Measurements from ENCODE around the gene ARL16.

ARL16 gene

GRCh38 chr17:81655378-81656117, 28.0 kb downstream of the ARL16 start:
- TF ChIP-seq TARDBP (IDR thresholded peaks at IDR 0.05) (no peak), FOXA1 (IDR thresholded peaks at IDR 0.05) (no peak), ZNF384 (IDR thresholded peaks at IDR 0.05) (no peak), HDGF (IDR thresholded peaks at IDR 0.05; ENCODE audit: borderline replicate concordance) (no peak), LEF1 (IDR thresholded peaks at IDR 0.05; ENCODE audit: borderline replicate concordance) (no peak), NFRKB (IDR thresholded peaks at IDR 0.05) (no peak), FOXK2 (IDR thresholded peaks at IDR 0.05) (no peak), PKNOX1 (IDR thresholded peaks at IDR 0.05) (no peak), SP1 (IDR thresholded peaks at IDR 0.05) (no peak), ARNT (IDR thresholded peaks at IDR 0.05) (no peak), ELF4 (IDR thresholded peaks at IDR 0.05) (no peak), SUZ12 (IDR thresholded peaks at IDR 0.05) (no peak), CTBP1 (IDR thresholded peaks at IDR 0.05; ENCODE audit: borderline replicate concordance) (no peak), BHLHE40 (IDR thresholded peaks at IDR 0.05; ENCODE audit: borderline replicate concordance) (no peak), FOXM1 (IDR thresholded peaks at IDR 0.05; ENCODE audit: borderline replicate concordance) (no peak)
- no peak for DNase-seq (ENCODE audit: extremely low spot score)
- CTCF ChIA-PET, result interaction anchor here (0.5 kb wide), 1 partner anchor 79 kb away, joined by 4 read pairs; no protein-coding TSS in a partner anchor
- POLR2A ChIA-PET, result interaction anchor here (0.6 to 3.5 kb wide), 5 partner anchors 8 to 66 kb away, joined by 3 to 29 read pairs (median 5); partner anchors contain the start of genes ARL16, CCDC137, HGS and OXLD1

DNA sequence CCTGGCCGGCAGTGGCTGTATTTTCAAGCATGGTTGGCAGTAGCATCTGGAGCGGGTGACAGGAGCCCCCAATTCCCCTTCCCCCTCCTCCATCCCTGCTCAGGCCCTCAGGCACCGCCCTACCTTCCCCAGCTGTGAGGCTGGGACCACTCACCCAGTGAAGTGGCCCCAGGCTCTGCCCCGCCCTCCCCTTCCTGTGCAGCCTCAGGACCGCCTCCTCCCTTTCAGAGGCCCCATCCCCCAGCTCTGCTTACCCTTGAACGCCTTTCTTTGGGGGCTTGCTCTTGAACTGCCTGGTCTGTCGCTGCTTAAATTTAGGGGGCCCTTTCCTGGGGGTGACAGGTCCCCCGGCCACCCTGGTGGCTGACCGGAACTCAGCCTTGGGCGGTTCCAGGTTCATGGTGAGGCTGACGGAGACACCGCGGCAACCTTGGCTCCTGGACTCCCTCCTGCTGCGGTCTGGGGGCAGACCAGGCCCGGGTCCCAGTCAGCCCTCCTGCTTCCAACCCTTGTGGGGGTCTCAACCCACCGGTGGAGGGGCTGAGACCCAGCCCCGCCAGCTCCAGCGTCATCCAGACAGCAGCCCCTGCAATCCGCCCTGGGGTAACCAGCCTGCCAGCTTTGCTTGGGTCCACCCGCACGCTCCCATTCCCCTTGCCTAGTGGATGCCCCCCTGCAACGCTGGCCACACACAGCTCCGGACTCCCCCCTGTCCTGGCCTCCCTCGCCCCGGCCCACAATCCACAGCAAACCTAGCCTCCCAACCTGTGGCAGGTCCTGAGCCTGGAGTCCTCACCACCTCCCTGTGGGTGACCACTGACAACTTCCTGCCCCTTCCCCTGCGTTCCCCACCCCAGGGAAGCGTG, 30.5 kb downstream of the ARL16 start:
- POLR2A ChIA-PET, result interaction anchor here (0.9 to 1.5 kb wide), 3 partner anchors 11 to 13 kb away, joined by 3 to 5 read pairs (median 3); partner anchors contain the start of genes CCDC137 and OXLD1
- no peak for TF ChIP-seq FOXK2 (IDR thresholded peaks at IDR 0.05)
- TF ChIP-seq CTBP1 (IDR thresholded peaks at IDR 0.05; ENCODE audit: borderline replicate concordance), result no peak
- no peak for TF ChIP-seq HDGF (IDR thresholded peaks at IDR 0.05; ENCODE audit: borderline replicate concordance)
- CTCF ChIA-PET, result no interaction called here
- DNase-seq (ENCODE audit: extremely low spot score), result no peak

GRCh38 chr17:81651692-81652091, 31.9 kb downstream of the ARL16 start:
- ChIA-PET POLR2A (no interaction called here), CTCF (no interaction called here)
- no peak for DNase-seq (ENCODE audit: extremely low spot score)
- TF ChIP-seq TARDBP (IDR thresholded peaks at IDR 0.05), result no peak

- ChIA-PET POLR2A (interaction anchor here (1.3 kb wide), 1 partner anchor 52 kb away, joined by 5 read pairs; the partner anchor contains the start of gene MRPL12), CTCF (interaction anchor here (0.6 to 1.1 kb wide), 2 partner anchors 50 to 553 kb away, joined by 3 to 4 read pairs; no protein-coding TSS in a partner anchor)
- no peak for TF ChIP-seq SP1 (IDR thresholded peaks at IDR 0.05)
- DNase-seq (ENCODE audit: extremely low spot score), result no peak
Measured at GRCh38 chr17:81650951-81651350, 32.6 kb downstream of the ARL16 start.

GRCh38 chr17:81648707-81649085, 34.9 kb downstream of the ARL16 start:
- TF ChIP-seq ARNT (IDR thresholded peaks at IDR 0.05) (no peak), FOXK2 (IDR thresholded peaks at IDR 0.05) (no peak), FOXM1 (IDR thresholded peaks at IDR 0.05; ENCODE audit: borderline replicate concordance) (no peak), BHLHE40 (IDR thresholded peaks at IDR 0.05; ENCODE audit: borderline replicate concordance) (no peak), HDGF (IDR thresholded peaks at IDR 0.05; ENCODE audit: borderline replicate concordance) (no peak), SUZ12 (IDR thresholded peaks at IDR 0.05) (no peak), ZNF384 (IDR thresholded peaks at IDR 0.05) (no peak), L3MBTL2 (conservative IDR thresholded peaks at IDR 0.05) (no peak), TARDBP (IDR thresholded peaks at IDR 0.05) (no peak), ELF4 (IDR thresholded peaks at IDR 0.05) (no peak), SP1 (IDR thresholded peaks at IDR 0.05) (no peak), PKNOX1 (IDR thresholded peaks at IDR 0.05) (no peak), CTBP1 (IDR thresholded peaks at IDR 0.05; ENCODE audit: borderline replicate concordance) (no peak), FOXA1 (IDR thresholded peaks at IDR 0.05) (no peak), NFRKB (IDR thresholded peaks at IDR 0.05) (no peak)
- POLR2A ChIA-PET, result interaction anchor here (1.1 kb wide), 1 partner anchor 19 kb away, joined by 3 read pairs; no protein-coding TSS in a partner anchor
- CTCF ChIA-PET, result no interaction called here
- no peak for DNase-seq (ENCODE audit: extremely low spot score)

DNA sequence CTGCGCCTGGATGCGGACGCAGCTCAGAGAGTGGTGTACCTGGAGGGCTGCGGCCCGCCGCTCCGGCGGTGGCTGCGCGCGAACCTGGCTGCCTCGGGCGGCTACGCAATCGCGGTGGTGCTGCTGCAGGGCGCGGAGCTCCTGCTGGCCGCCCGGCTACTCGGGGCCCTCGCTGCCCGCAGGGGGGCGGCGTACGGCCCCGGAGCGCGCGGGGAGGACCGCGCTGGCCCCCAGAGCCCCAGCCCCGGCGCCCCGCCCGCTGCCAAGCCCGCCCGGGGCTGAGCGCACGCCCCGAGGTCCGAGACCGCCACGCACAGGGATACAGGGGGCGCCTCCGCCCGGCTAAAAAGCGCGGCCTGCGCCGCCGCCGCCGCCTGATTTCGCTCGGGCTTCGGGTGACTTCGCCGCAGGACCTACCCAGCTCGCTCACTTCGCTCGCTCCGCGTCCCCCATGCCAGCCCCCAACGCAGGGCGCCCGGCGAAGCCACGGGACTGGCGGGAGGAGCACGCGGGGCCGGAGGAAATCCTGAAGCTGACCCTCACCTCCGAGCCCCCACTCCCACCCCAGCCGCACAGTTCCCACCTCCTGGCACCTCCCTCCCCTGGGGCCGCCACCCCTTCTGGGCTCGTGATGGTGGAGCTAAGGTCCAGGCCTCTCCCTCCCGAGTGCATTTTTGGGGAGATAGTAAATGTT, 35.4 kb downstream of the ARL16 start:
- POLR2A ChIA-PET, result interaction anchor here (1.1 to 1.5 kb wide), 3 partner anchors 7 to 20 kb away, joined by 3 read pairs; no protein-coding TSS in a partner anchor
- TF ChIP-seq HDGF (IDR thresholded peaks at IDR 0.05; ENCODE audit: borderline replicate concordance), result no peak
- no peak for TF ChIP-seq FOXA1 (IDR thresholded peaks at IDR 0.05)
- TF ChIP-seq PKNOX1 (IDR thresholded peaks at IDR 0.05), result no peak
- no peak for TF ChIP-seq LEF1 (IDR thresholded peaks at IDR 0.05; ENCODE audit: borderline replicate concordance)
- TF ChIP-seq BHLHE40 (IDR thresholded peaks at IDR 0.05; ENCODE audit: borderline replicate concordance), result no peak
- TF ChIP-seq SUZ12 (IDR thresholded peaks at IDR 0.05), result no peak
- TF ChIP-seq ZNF384 (IDR thresholded peaks at IDR 0.05), result no peak
- TF ChIP-seq L3MBTL2 (conservative IDR thresholded peaks at IDR 0.05), result no peak
- no peak for TF ChIP-seq ELF4 (IDR thresholded peaks at IDR 0.05)
- no peak for TF ChIP-seq SP1 (IDR thresholded peaks at IDR 0.05)

More for the DNA sequence above, 35.4 kb downstream of the ARL16 start:
- CTCF ChIA-PET, result no interaction called here
- no peak for DNase-seq (ENCODE audit: extremely low spot score)

All from HEK293T (cell line).